CD4-positive, alpha-beta T cell (primary cell): ENCODE results near the gene ADAM11. TPM values are rescaled to one million over a fixed set of nuclear protein-coding genes. Genes with fewer than 3 reads are reported as not detected.
"Not testable (repeated sequence)": the region's sequence is repeated elsewhere in the genome, so short reads cannot be mapped to it uniquely, and the experiment has no call there.

ENCODE experiments used
- ATAC-seq: fragments of 200-7000 bp; cut with Tn5 transposase; one replicate; pipeline ENCODE4 v1.10.0; 2022; ENCODE audit warnings: mild to moderate bottlenecking; ENCODE audit not compliant: poor library complexity
- CTCF ChIA-PET: fragments of 350-600 bp; sonication (Branson Sonifier 250); formaldehyde crosslinking; loops from one replicate; lab custom pipeline; 2021; ENCODE audit warnings: antibody characterized with exemption, inconsistent platforms; lab: Charles Lee
- POLR2A ChIA-PET: fragments of 350-600 bp; sonication (Branson Sonifier 250); formaldehyde crosslinking; loops from one replicate; lab custom pipeline; 2021; ENCODE audit warnings: antibody characterized with exemption, inconsistent platforms; lab: Charles Lee
- DNase-seq, 14 experiments: peaks; one replicate each; pipeline ENCODE4 v3.0.0-alpha.2; 2013 to 2020; ENCODE audit warnings: mixed read lengths in 2 of 14
- H3K27ac ChIP-seq, 2 donors: one replicate each; pipeline versions ENCODE4 v1.5.1 to v1.7.0; 2013; ENCODE audit warnings: low read length in 2 of 2, low read depth in 1 of 2, mild to moderate bottlenecking in 1 of 2
- H3K27me3 ChIP-seq, 2 experiments: 1 replicate in 1 of 2; 2 replicates in 1 of 2; pipeline versions ENCODE4 v1.6.1 to v1.7.0; 2013; ENCODE audit warnings: low read length in 2 of 2, control low read depth in 1 of 2, mild to moderate bottlenecking in 1 of 2, moderate library complexity in 1 of 2; ENCODE audit not compliant: insufficient read depth in 2 of 2, control insufficient read depth in 1 of 2
- H3K36me3 ChIP-seq: one replicate; pipeline ENCODE4 v1.6.1; 2013; ENCODE audit warnings: low read length, control low read depth; ENCODE audit not compliant: insufficient read depth
- H3K4me1 ChIP-seq: one replicate; pipeline ENCODE4 v1.6.1; 2013; ENCODE audit warnings: low read length, control low read depth; ENCODE audit not compliant: insufficient read depth
- H3K4me3 ChIP-seq: one replicate; pipeline ENCODE4 v1.5.1; 2013; ENCODE audit warnings: mild to moderate bottlenecking, low read length, moderate library complexity
- H3K9me3 ChIP-seq, 2 experiments: 1 replicate in 1 of 2; 2 replicates in 1 of 2; pipeline versions ENCODE4 v1.6.1 to v1.7.0; 2013; ENCODE audit warnings: low read length in 2 of 2, mild to moderate bottlenecking in 2 of 2, control low read depth in 1 of 2, moderate library complexity in 1 of 2; ENCODE audit not compliant: control insufficient read depth in 1 of 2, insufficient read depth in 1 of 2
- H3K27ac Mint-ChIP-seq: one replicate; pipeline ENCODE4 v1.8.0; 2020; ENCODE audit warnings: mixed read lengths
- H3K27me3 Mint-ChIP-seq: one replicate; pipeline ENCODE4 v1.8.0; 2021; ENCODE audit warnings: mixed read lengths
- H3K36me3 Mint-ChIP-seq: one replicate; pipeline ENCODE4 v1.8.0; 2021; ENCODE audit warnings: low read depth, mixed read lengths
- H3K4me1 Mint-ChIP-seq: one replicate; pipeline ENCODE4 v1.8.0; 2021; ENCODE audit warnings: low read depth, mixed read lengths
- H3K4me3 Mint-ChIP-seq: one replicate; pipeline ENCODE4 v1.8.0; 2020; ENCODE audit warnings: mild to moderate bottlenecking, mixed read lengths
- H3K9me3 Mint-ChIP-seq: one replicate; pipeline ENCODE4 v1.8.0; 2020; ENCODE audit warnings: mixed read lengths
- CTCF ChIP-seq: fragments of 200-600 bp; IDR thresholded peaks from one replicate; pipeline ENCODE4 v1.8.0; 2022; ENCODE audit warnings: antibody characterized with exemption, mild to moderate bottlenecking
- intact Hi-C, 2 experiments: fragments of 100-400 bp; cut with DNase I in 1 of 2; cut with micrococcal nuclease in 1 of 2; formaldehyde crosslinking; loops; one replicate each; pipeline versions ENCODE4 v1.15.1 to v1.9.0; 2023 to 2025; cut with DNase I, micrococcal nuclease
- total RNA-seq, 174 experiments: library from RNA in 2 of 174; stranded (reverse) in 2 of 174; gene quantifications; one replicate each; pipeline ENCODE4 v1.2.3 and lab custom pipeline; 2021 to 2026

ADAM11 gene
- total RNA-seq, 2 experiments from 2014 or later: 0.16 to 0.47 TPM

GRCh38 chr17:44722254-44722653 is 36.5 kb upstream of the ADAM11 start:
- H3K4me3 Mint-ChIP-seq: no peak overlapping the region
- no peaks in the 10 kb centered on the region for H3K36me3 Mint-ChIP-seq
- ChIA-PET CTCF (no interaction called here), POLR2A (no interaction called here)
- peaks cover 2% of the 10 kb centered on the region for H3K36me3 ChIP-seq
- no peak for DNase-seq
- H3K4me1 Mint-ChIP-seq: no peaks in the 10 kb centered on the region
- intact Hi-C loops: no loop called here
- ATAC-seq: no peak
- no peaks in the 10 kb centered on the region for H3K4me1 ChIP-seq
- H3K9me3 ChIP-seq: no peaks in the 10 kb centered on the region
- H3K4me3 ChIP-seq: no peak overlapping the region
- TF ChIP-seq CTCF: no peak
- no peak overlapping the region for H3K27ac Mint-ChIP-seq
- no peaks in the 10 kb centered on the region for H3K9me3 Mint-ChIP-seq
- H3K27me3 ChIP-seq: no peaks in the 10 kb centered on the region
- no peak overlapping the region for H3K27ac ChIP-seq
- H3K27me3 Mint-ChIP-seq: no peaks in the 10 kb centered on the region

- H3K4me3 ChIP-seq, H3K9me3 Mint-ChIP-seq, H3K27ac ChIP-seq, H3K36me3 ChIP-seq, H3K4me1 ChIP-seq, H3K36me3 Mint-ChIP-seq, POLR2A ChIA-PET, ATAC-seq, DNase-seq, intact Hi-C loops, H3K4me1 Mint-ChIP-seq, H3K27me3 ChIP-seq, H3K4me3 Mint-ChIP-seq, H3K9me3 ChIP-seq, H3K27ac Mint-ChIP-seq, CTCF ChIA-PET, H3K27me3 Mint-ChIP-seq: not testable (repeated sequence)
Observed at GRCh38 chr17:44726121-44726520, 32.7 kb upstream of the ADAM11 start.

GRCh38 chr17:44733753-44734152 is 25.0 kb upstream of the ADAM11 start:
- H3K4me1 Mint-ChIP-seq: no peaks in the 10 kb centered on the region
- no peak overlapping the region for H3K27ac Mint-ChIP-seq
- Histone ChIP-seq H3K27ac (no peak overlapping the region), H3K27me3 (no peaks in the 10 kb centered on the region), H3K4me1 (no peaks in the 10 kb centered on the region), H3K9me3 (no peaks in the 10 kb centered on the region), H3K4me3 (no peak overlapping the region), H3K36me3 (no peaks in the 10 kb centered on the region)
- H3K36me3 Mint-ChIP-seq: no peaks in the 10 kb centered on the region
- H3K4me3 Mint-ChIP-seq: no peak overlapping the region
- ATAC-seq (no peak), DNase-seq (no peak)
- no peak for TF ChIP-seq CTCF
- no peaks in the 10 kb centered on the region for H3K27me3 Mint-ChIP-seq
- CTCF ChIA-PET: no interaction called here
- POLR2A ChIA-PET: no interaction called here
- H3K9me3 Mint-ChIP-seq: no peaks in the 10 kb centered on the region
- intact Hi-C loops: no loop called here

GRCh38 chr17:44734272-44734671 is 24.5 kb upstream of the ADAM11 start:
- Histone ChIP-seq H3K4me1 (no peaks in the 10 kb centered on the region), H3K27me3 (no peaks in the 10 kb centered on the region), H3K9me3 (no peaks in the 10 kb centered on the region), H3K4me3 (no peak overlapping the region), H3K36me3 (no peaks in the 10 kb centered on the region), H3K27ac (no peak overlapping the region)
- no peak overlapping the region for H3K27ac Mint-ChIP-seq
- no peak for DNase-seq
- H3K4me1 Mint-ChIP-seq: no peaks in the 10 kb centered on the region
- no peak for TF ChIP-seq CTCF
- ChIA-PET CTCF (no interaction called here), POLR2A (no interaction called here)
- no peaks in the 10 kb centered on the region for H3K36me3 Mint-ChIP-seq
- no peaks in the 10 kb centered on the region for H3K9me3 Mint-ChIP-seq
- no peaks in the 10 kb centered on the region for H3K27me3 Mint-ChIP-seq
- intact Hi-C loops: no loop called here
- no peak for ATAC-seq
- H3K4me3 Mint-ChIP-seq: no peak overlapping the region
